SK-N-SH treated with all-trans-retinoic acid at 6 μM for 48 hours (cell line): ENCODE data around the gene HS3ST3A1.

Experiments used
- ATAC-seq: fragments of 200-7000 bp; cut with Tn5 transposase; 3 replicates; pipeline ENCODE4 v1.9.1; 2020; ENCODE audit warnings: mild to moderate bottlenecking, moderate library complexity
- ARNTL ChIP-seq: fragments of 450-650 bp; formaldehyde crosslinking; IDR thresholded peaks from 2 replicates; pipeline ENCODE4 v1.5.0; 2020; ENCODE audit warnings: low read depth, mild to moderate bottlenecking, moderate library complexity, borderline replicate concordance
- BACH2 ChIP-seq: fragments of 250-450 bp; sonication (Bioruptor Pico); IDR thresholded peaks from 2 replicates; pipeline ENCODE4 v1.9.0; 2021; ENCODE audit warnings: mild to moderate bottlenecking, borderline replicate concordance
- CSDC2 ChIP-seq: fragments of 250-450 bp; sonication (Bioruptor Pico); IDR thresholded peaks from 2 replicates; pipeline ENCODE4 v1.5.0; 2020; ENCODE audit warnings: mild to moderate bottlenecking, moderate library complexity
- ESRRG ChIP-seq: fragments of 250-450 bp; sonication (Bioruptor Pico); IDR thresholded peaks from 2 replicates; pipeline ENCODE4 v1.6.1; 2021; ENCODE audit warnings: mild to moderate bottlenecking
- GLIS3 ChIP-seq: fragments of 250-450 bp; sonication (Bioruptor Pico); IDR thresholded peaks from 2 replicates; pipeline ENCODE4 v1.5.0; 2020; ENCODE audit warnings: mild to moderate bottlenecking, moderate library complexity
- ISL1 ChIP-seq: fragments of 250-450 bp; sonication (Bioruptor Pico); IDR thresholded peaks from 2 replicates; pipeline ENCODE4 v2.1.2; 2022; ENCODE audit warnings: mild to moderate bottlenecking, moderate library complexity
- OSR1 ChIP-seq: fragments of 250-450 bp; sonication (Bioruptor Pico); IDR thresholded peaks from 2 replicates; pipeline ENCODE4 v1.8.0; 2022; ENCODE audit warnings: moderate library complexity, mild to moderate bottlenecking, inconsistent platforms
- PPARA ChIP-seq: fragments of 250-450 bp; sonication (Bioruptor Pico); IDR thresholded peaks from 2 replicates; pipeline ENCODE4 v1.5.0; 2020; ENCODE audit warnings: mild to moderate bottlenecking, borderline replicate concordance
- RARB ChIP-seq: fragments of 250-450 bp; sonication (Bioruptor Pico); IDR thresholded peaks from 2 replicates; pipeline ENCODE4 v1.8.0; 2021; ENCODE audit warnings: mild to moderate bottlenecking, moderate library complexity
- TCF4 ChIP-seq: fragments of 250-450 bp; sonication (Bioruptor Pico); IDR thresholded peaks from 2 replicates; pipeline ENCODE4 v1.8.0; 2021; ENCODE audit warnings: mild to moderate bottlenecking, moderate library complexity, borderline replicate concordance
- TOX ChIP-seq: fragments of 250-450 bp; sonication (Bioruptor Pico); IDR thresholded peaks from 2 replicates; pipeline ENCODE4 v1.8.0; 2021; ENCODE audit warnings: mild to moderate bottlenecking, moderate library complexity, borderline replicate concordance
- ZC3H10 ChIP-seq: fragments of 250-450 bp; sonication (Bioruptor Pico); IDR thresholded peaks from 2 replicates; pipeline ENCODE4 v1.5.1; 2021; ENCODE audit warnings: mild to moderate bottlenecking, moderate library complexity
- ZFP3 ChIP-seq: fragments of 250-450 bp; sonication (Bioruptor Pico); IDR thresholded peaks from 2 replicates; pipeline ENCODE4 v1.5.0; 2020; ENCODE audit warnings: mild to moderate bottlenecking, moderate library complexity
- ZFP30 ChIP-seq: fragments of 450-650 bp; formaldehyde crosslinking; IDR thresholded peaks from 2 replicates; pipeline ENCODE4 v1.5.0; 2022; ENCODE audit warnings: mild to moderate bottlenecking, moderate library complexity
- ZNF565 ChIP-seq: fragments of 450-650 bp; formaldehyde crosslinking; conservative IDR thresholded peaks from 2 replicates; pipeline ENCODE4 v1.5.0; 2020; ENCODE audit warnings: low read depth, mild to moderate bottlenecking, moderate library complexity
- ZNF70 ChIP-seq: fragments of 450-650 bp; formaldehyde crosslinking; IDR thresholded peaks from 2 replicates; pipeline ENCODE4 v1.5.0; 2020; ENCODE audit warnings: mild to moderate bottlenecking, moderate library complexity
- TF ChIP-seq, protein P1 (sequence below): fragments of 250-450 bp; sonication (Bioruptor Pico); IDR thresholded peaks from 2 replicates; pipeline ENCODE4 v1.5.1; 2020; ENCODE audit warnings: low read depth, mild to moderate bottlenecking, moderate library complexity
- TF ChIP-seq, protein P2 (sequence below): fragments of 250-450 bp; sonication (Bioruptor Pico); IDR thresholded peaks from 2 replicates; pipeline ENCODE4 v1.8.0; 2021; ENCODE audit warnings: low read depth, mild to moderate bottlenecking, moderate library complexity, borderline replicate concordance
- TF ChIP-seq, protein P3 (sequence below): fragments of 250-450 bp; sonication (Bioruptor Pico); IDR thresholded peaks from 2 replicates; pipeline ENCODE4 v1.5.1; 2021; ENCODE audit warnings: mild to moderate bottlenecking, moderate library complexity
- TF ChIP-seq, protein P4 (sequence below): fragments of 250-450 bp; sonication (Bioruptor Pico); IDR thresholded peaks from 2 replicates; pipeline ENCODE4 v1.5.0; 2020; ENCODE audit warnings: mild to moderate bottlenecking, moderate library complexity

Gene HS3ST3A1

DNA sequence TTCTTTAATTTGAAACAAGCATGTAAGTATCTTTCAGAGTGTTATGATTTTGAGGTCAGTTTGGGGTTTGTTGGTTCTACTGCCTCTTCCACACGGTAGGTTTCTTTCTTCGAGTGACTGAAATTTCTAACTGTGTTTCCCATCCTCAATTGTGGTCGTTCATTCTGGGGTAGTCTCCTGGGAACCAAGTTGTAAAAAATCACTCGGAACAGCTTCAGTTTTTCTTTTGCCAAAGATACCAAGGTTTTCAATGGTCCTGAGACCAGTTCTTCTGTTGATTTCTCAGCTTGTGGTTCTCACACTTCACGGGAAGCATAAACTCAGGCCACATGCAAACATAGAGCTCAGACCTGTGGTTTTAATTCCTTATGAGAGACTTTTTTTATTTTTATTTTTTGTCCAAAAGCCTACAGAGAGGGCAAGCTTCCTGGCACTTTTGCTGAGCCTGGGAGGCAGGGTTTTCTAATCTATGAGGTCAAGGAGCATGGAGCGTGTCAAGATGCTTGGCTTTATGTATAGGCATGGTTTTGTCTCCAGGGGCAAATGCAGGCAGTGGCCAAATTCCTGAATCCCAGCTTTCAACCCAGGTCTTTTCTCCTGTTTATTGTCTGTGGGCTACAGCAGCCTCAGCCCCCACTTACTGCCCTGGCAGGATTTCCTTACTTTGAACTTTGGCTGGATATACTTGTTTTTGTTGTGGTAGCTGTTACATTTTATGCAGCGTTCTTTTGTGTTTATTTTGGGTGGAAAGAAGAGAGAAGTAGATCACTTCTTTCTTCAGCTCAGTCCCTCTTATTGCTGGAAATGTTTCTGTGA is 32.9 kb downstream of the HS3ST3A1 start:
- TF ChIP-seq ZNF565: no peak
- no peak for TF ChIP-seq ZFP3
- no peak for TF ChIP-seq ESRRG (CRISPR knock-in tag)
- no peak for TF ChIP-seq OSR1 (CRISPR knock-in tag)
- TF ChIP-seq TCF4 (CRISPR knock-in tag): no peak
- no peak for TF ChIP-seq ZFP30 (CRISPR knock-in tag)
- no peak for TF ChIP-seq TOX
- TF ChIP-seq ZC3H10 (CRISPR knock-in tag): no peak
- TF ChIP-seq, protein P1, sequence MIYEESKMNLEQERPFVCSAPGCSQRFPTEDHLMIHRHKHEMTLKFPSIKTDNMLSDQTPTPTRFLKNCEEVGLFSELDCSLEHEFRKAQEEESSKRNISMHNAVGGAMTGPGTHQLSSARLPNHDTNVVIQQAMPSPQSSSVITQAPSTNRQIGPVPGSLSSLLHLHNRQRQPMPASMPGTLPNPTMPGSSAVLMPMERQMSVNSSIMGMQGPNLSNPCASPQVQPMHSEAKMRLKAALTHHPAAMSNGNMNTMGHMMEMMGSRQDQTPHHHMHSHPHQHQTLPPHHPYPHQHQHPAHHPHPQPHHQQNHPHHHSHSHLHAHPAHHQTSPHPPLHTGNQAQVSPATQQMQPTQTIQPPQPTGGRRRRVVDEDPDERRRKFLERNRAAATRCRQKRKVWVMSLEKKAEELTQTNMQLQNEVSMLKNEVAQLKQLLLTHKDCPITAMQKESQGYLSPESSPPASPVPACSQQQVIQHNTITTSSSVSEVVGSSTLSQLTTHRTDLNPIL (CRISPR knock-in tag): no peak
- no peak for TF ChIP-seq RARB (CRISPR knock-in tag)
- no peak for TF ChIP-seq GLIS3 (CRISPR knock-in tag)
- no peak for TF ChIP-seq PPARA (CRISPR knock-in tag)
- TF ChIP-seq, protein P2, sequence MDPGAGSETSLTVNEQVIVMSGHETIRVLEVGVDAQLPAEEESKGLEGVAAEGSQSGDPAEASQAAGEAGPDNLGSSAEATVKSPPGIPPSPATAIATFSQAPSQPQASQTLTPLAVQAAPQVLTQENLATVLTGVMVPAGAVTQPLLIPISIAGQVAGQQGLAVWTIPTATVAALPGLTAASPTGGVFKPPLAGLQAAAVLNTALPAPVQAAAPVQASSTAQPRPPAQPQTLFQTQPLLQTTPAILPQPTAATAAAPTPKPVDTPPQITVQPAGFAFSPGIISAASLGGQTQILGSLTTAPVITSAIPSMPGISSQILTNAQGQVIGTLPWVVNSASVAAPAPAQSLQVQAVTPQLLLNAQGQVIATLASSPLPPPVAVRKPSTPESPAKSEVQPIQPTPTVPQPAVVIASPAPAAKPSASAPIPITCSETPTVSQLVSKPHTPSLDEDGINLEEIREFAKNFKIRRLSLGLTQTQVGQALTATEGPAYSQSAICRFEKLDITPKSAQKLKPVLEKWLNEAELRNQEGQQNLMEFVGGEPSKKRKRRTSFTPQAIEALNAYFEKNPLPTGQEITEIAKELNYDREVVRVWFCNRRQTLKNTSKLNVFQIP (CRISPR knock-in tag): no peak
- no peak for TF ChIP-seq BACH2
- no peak for TF ChIP-seq CSDC2 (CRISPR knock-in tag)
- TF ChIP-seq, protein P3, sequence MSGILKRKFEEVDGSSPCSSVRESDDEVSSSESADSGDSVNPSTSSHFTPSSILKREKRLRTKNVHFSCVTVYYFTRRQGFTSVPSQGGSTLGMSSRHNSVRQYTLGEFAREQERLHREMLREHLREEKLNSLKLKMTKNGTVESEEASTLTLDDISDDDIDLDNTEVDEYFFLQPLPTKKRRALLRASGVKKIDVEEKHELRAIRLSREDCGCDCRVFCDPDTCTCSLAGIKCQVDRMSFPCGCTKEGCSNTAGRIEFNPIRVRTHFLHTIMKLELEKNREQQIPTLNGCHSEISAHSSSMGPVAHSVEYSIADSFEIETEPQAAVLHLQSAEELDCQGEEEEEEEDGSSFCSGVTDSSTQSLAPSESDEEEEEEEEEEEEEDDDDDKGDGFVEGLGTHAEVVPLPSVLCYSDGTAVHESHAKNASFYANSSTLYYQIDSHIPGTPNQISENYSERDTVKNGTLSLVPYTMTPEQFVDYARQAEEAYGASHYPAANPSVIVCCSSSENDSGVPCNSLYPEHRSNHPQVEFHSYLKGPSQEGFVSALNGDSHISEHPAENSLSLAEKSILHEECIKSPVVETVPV: no peak
- no peak for TF ChIP-seq ZNF70
- TF ChIP-seq ISL1 (CRISPR knock-in tag): no peak
- no peak for TF ChIP-seq ARNTL (CRISPR knock-in tag)
- ATAC-seq: no peak

DNA sequence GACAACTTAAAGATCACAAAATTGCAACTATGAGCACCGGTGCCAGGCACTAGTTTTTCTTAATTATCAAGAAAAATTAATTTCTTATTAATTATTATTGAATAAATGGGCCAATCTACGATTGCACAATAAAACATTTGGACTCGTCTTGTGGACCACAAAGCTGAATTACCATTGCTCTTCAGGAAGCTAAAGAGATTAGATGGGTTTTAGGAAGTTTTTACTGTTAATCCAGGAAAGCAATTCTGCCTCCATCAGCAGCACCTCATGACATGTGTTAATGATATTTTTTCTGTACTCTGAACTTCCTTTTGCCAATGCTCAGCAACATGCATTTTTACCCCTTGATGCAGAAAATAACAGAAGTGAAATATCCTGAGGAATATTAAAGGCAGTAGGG is 37.9 kb downstream of the HS3ST3A1 start:
- TF ChIP-seq GLIS3 (CRISPR knock-in tag) (no peak), PPARA (CRISPR knock-in tag) (no peak), ZFP30 (CRISPR knock-in tag) (no peak), OSR1 (CRISPR knock-in tag) (no peak)
- TF ChIP-seq, protein P4, sequence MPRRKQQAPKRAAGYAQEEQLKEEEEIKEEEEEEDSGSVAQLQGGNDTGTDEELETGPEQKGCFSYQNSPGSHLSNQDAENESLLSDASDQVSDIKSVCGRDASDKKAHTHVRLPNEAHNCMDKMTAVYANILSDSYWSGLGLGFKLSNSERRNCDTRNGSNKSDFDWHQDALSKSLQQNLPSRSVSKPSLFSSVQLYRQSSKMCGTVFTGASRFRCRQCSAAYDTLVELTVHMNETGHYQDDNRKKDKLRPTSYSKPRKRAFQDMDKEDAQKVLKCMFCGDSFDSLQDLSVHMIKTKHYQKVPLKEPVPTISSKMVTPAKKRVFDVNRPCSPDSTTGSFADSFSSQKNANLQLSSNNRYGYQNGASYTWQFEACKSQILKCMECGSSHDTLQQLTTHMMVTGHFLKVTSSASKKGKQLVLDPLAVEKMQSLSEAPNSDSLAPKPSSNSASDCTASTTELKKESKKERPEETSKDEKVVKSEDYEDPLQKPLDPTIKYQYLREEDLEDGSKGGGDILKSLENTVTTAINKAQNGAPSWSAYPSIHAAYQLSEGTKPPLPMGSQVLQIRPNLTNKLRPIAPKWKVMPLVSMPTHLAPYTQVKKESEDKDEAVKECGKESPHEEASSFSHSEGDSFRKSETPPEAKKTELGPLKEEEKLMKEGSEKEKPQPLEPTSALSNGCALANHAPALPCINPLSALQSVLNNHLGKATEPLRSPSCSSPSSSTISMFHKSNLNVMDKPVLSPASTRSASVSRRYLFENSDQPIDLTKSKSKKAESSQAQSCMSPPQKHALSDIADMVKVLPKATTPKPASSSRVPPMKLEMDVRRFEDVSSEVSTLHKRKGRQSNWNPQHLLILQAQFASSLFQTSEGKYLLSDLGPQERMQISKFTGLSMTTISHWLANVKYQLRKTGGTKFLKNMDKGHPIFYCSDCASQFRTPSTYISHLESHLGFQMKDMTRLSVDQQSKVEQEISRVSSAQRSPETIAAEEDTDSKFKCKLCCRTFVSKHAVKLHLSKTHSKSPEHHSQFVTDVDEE (CRISPR knock-in tag): no peak
- no peak for ATAC-seq

DNA sequence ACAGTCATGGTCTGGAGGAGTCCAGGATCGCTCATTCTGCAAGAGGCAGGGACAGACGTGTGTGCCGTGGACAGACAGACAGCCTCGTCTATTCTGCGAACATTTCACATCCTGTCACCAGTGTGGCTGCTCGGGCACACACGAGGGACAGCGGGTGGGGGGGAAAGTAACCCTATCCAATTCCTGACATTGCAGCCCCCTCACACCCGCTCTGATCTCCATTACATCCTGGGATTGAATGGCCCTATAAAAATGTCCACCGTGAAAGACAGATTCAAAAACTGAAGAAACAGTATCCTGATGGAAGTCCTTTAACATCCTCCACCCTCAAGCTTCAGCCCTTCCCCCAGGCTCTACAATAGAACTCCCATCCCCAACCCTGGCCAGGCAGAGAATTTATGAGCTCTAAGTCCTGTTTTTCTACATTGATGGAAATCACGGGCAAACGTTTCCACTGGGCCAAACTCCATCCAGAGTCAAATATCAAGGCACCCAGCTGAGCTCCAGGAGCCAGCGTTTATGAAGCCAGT is 39.4 kb downstream of the HS3ST3A1 start:
- TF ChIP-seq TOX (no peak), ESRRG (CRISPR knock-in tag) (no peak), RARB (CRISPR knock-in tag) (no peak), CSDC2 (CRISPR knock-in tag) (0 out of 2 replicates have a peak, but pooled peaks have one; percentile 26), BACH2 (no peak), ZNF70 (no peak), ISL1 (CRISPR knock-in tag) (no peak)
- TF ChIP-seq, protein P4 (CRISPR knock-in tag): no peak
- TF ChIP-seq, protein P2 (CRISPR knock-in tag): no peak
- ATAC-seq: peak; percentile 96
